ENCODE results near the gene PRDM8.

- TF ChIP-seq POLR2A (IDR thresholded peaks at IDR 0.05; ENCODE audit: low read depth, low read length): no peak
- TF ChIP-seq PAX5 (IDR thresholded peaks at IDR 0.05; ENCODE audit: insufficient read depth, low read length, severe bottlenecking): no peak
- TF ChIP-seq POLR2AphosphoS5 (IDR thresholded peaks at IDR 0.05; ENCODE audit: low read depth, low read length): no peak
- TF ChIP-seq TAF1 (IDR thresholded peaks at IDR 0.05; ENCODE audit: low read depth, low read length): no peak
- TF ChIP-seq SPI1 (IDR thresholded peaks at IDR 0.05; ENCODE audit: low read depth, low read length): no peak
These were observed 55.6 kb downstream of the PRDM8 start for GRCh38 chr4:80252953-80253352.
